GM10248 (cell line): Measurements from ENCODE around the gene MGAT4D.
"Not testable (repeated sequence)": the region's sequence is repeated elsewhere in the genome, so short reads cannot be mapped to it uniquely, and the experiment has no call there.

ENCODE experiments used
- CTCF ChIA-PET: fragments of 300-600 bp; sonication (Branson Sonifier 250); formaldehyde crosslinking; extraction: SDS; loops from one replicate; lab custom pipeline; 2021; ENCODE audit warnings: antibody characterized with exemption; lab: Yijun Ruan, JAX
- POLR2A ChIA-PET: fragments of 350-650 bp; sonication (Branson Sonifier 250); formaldehyde crosslinking; extraction: SDS; loops from one replicate; lab custom pipeline; 2020; ENCODE audit warnings: antibody characterized with exemption; lab: Yijun Ruan, JAX
- DNase-seq: peaks from one replicate; pipeline ENCODE4 v3.0.0; 2012; ENCODE audit errors: extremely low spot score
- CTCF ChIP-seq: IDR thresholded peaks from 2 replicates; pipeline ENCODE4 v1.5.1; 2012; ENCODE audit warnings: mild to moderate bottlenecking, low read depth; ENCODE audit errors: extremely low read depth, missing control alignments, control extremely low read depth

The MGAT4D gene

GRCh38 chr4:140448162-140448561, 49.9 kb downstream of the MGAT4D start:
- CTCF ChIA-PET = interaction anchor here (1.2 kb wide), 1 partner anchor 20 kb away, joined by 4 read pairs; no protein-coding TSS in a partner anchor
- DNase-seq = no peak
- POLR2A ChIA-PET = no interaction called here
- TF ChIP-seq CTCF = no peak

GRCh38 chr4:140444347-140444746, 53.7 kb downstream of the MGAT4D start:
- DNase-seq, CTCF ChIA-PET, POLR2A ChIA-PET: not testable (repeated sequence)

GRCh38 chr4:140439644-140440142, 58.4 kb downstream of the MGAT4D start:
- ChIA-PET POLR2A (no interaction called here), CTCF (no interaction called here)
- no peak for DNase-seq
- no peak for TF ChIP-seq CTCF

DNA sequence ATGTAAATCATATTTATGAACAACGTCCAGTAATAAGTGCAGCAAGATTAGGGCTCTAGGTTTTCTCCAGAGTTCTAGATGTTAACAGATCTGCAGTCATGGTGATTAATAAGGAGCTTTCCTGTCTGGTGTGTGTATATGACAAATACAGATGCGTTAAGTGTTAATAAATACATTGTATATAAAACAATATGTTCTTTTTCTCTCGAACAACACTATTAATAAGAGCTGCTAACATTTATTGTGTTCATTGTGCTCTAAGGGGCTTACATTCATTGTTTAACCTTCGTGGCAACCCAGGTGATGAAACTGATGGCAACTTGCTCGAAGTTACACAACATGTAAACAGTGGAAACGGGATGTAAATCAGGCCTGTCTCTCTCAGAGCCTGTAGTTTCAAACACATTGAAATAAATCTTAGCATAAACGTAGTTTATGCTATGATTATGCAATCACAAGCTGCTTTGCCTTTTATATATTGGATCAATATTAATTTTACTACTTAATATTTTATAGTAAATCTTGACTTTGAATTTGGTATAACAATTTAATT, 70.1 kb downstream of the MGAT4D start:
- ChIA-PET POLR2A (no interaction called here), CTCF (interaction anchor here (1.4 to 1.5 kb wide), 3 partner anchors 9 to 20 kb away, joined by 4 to 6 read pairs (median 4); no protein-coding TSS in a partner anchor)
- TF ChIP-seq CTCF = no peak
- no peak for DNase-seq

DNA sequence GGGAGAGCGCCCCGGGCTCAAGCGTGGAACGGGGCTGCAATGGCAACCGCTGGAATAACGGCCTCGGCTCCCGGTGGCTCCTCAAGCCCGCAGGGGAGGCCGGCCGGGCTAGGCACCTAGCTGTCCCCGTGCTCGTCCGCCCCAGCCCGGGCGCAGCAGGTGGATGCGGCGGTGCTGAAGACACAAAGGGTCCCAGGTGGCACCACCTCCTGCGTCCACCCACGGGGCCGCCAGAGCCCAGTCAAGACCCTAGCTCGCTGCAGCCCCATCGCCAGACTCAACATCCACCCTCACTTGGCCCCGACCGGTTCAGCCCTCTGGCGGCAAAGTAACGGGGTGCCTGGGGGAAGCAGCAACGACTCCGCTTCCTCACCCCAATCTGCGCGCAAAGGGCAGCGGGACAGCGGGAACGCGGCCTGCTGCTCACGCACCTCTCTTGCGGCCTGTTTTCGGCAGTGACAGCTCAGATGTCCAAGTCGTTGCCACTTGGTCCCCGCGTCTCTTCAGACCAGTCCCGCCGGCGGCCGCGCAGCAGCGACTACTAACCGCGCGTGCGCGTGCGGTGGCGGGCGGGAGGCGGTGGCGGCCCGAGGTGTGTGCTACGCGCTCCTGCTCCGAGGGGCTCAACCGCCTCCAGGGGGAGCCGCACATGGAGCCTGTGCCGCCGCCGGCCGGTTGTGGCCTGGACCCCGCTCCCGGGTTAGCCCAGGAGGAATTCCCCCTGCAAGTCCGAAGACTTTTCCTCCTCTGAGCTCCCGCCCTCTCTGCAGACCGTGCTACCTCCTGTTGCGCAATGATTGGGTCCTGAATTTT, 70.8 kb downstream of the MGAT4D start, which contains the start of gene CLGN:
Gene CLGN (minus strand): TSS at position 543 of the 813 bp plus-strand sequence. CDS start 14,570 bp downstream, outside the sequence.
- peak; percentile 73 for DNase-seq
- ChIA-PET POLR2A (no interaction called here), CTCF (interaction anchor here (0.8 to 1.5 kb wide), 4 partner anchors 9 to 375 kb away, joined by 4 to 6 read pairs (median 4); no protein-coding TSS in a partner anchor)
- peak; percentile 39 for TF ChIP-seq CTCF

GRCh38 chr4:140426610-140427105, 71.4 kb downstream of the MGAT4D start:
- DNase-seq = no peak
- POLR2A ChIA-PET = no interaction called here
- no peak for TF ChIP-seq CTCF
- CTCF ChIA-PET = interaction anchor here (0.8 to 1.5 kb wide), 4 partner anchors 10 to 375 kb away, joined by 3 to 6 read pairs (median 4); no protein-coding TSS in a partner anchor
